Sigmoid colon (tissue), 4 donors: ENCODE results near the gene RHO.

Experiments used
- EP300 ChIP-seq, 4 donors: sonication (generic); formaldehyde crosslinking; IDR thresholded peaks; one replicate each; pipeline ENCODE4 v1.6.1; 2017; ENCODE audit warnings: antibody characterized with exemption in 4 of 4
- POLR2A ChIP-seq, 2 donors: fragments of 450-650 bp; IDR thresholded peaks; one replicate each; pipeline ENCODE4 v1.6.1; 2016; ENCODE audit warnings: antibody characterized with exemption in 2 of 2, mild to moderate bottlenecking in 2 of 2, moderate library complexity in 2 of 2
- TF ChIP-seq, protein P1 (sequence below), 4 experiments: fragments of 450-650 bp in 3 of 4; fragments of 200-600 bp in 1 of 4; IDR thresholded peaks; one replicate each; pipeline ENCODE4 v1.5.1; 2016 to 2019; ENCODE audit warnings: antibody characterized with exemption in 4 of 4, mild to moderate bottlenecking in 3 of 4, moderate library complexity in 2 of 4

DNA sequence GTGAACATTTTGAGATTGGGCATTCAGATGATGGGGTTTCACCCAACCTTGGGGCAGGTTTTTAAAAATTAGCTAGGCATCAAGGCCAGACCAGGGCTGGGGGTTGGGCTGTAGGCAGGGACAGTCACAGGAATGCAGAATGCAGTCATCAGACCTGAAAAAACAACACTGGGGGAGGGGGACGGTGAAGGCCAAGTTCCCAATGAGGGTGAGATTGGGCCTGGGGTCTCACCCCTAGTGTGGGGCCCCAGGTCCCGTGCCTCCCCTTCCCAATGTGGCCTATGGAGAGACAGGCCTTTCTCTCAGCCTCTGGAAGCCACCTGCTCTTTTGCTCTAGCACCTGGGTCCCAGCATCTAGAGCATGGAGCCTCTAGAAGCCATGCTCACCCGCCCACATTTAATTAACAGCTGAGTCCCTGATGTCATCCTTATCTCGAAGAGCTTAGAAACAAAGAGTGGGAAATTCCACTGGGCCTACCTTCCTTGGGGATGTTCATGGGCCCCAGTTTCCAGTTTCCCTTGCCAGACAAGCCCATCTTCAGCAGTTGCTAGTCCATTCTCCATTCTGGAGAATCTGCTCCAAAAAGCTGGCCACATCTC lies 6.1 kb downstream of the RHO start:
- TF ChIP-seq, protein P1, sequence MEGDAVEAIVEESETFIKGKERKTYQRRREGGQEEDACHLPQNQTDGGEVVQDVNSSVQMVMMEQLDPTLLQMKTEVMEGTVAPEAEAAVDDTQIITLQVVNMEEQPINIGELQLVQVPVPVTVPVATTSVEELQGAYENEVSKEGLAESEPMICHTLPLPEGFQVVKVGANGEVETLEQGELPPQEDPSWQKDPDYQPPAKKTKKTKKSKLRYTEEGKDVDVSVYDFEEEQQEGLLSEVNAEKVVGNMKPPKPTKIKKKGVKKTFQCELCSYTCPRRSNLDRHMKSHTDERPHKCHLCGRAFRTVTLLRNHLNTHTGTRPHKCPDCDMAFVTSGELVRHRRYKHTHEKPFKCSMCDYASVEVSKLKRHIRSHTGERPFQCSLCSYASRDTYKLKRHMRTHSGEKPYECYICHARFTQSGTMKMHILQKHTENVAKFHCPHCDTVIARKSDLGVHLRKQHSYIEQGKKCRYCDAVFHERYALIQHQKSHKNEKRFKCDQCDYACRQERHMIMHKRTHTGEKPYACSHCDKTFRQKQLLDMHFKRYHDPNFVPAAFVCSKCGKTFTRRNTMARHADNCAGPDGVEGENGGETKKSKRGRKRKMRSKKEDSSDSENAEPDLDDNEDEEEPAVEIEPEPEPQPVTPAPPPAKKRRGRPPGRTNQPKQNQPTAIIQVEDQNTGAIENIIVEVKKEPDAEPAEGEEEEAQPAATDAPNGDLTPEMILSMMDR (IDR thresholded peaks at IDR 0.05), result no peak
- no peak for TF ChIP-seq POLR2A (IDR thresholded peaks at IDR 0.05)
- TF ChIP-seq EP300 (IDR thresholded peaks at IDR 0.05), result no peak
